SKM-1 treated with dmso at 0.1 percent for 144 hours (cell line): Measurements from ENCODE around the gene GLIS1.

Source experiments
- DNase-seq: peaks from one replicate; lab custom pipeline; 2025; ENCODE audit not compliant: unreplicated experiment; lab: John Stamatoyannopoulos, UW

GLIS1 gene

GRCh38 chr1:53600561-53600960, 138.4 kb downstream of the GLIS1 start:
- DNase-seq, result no peak

DNA sequence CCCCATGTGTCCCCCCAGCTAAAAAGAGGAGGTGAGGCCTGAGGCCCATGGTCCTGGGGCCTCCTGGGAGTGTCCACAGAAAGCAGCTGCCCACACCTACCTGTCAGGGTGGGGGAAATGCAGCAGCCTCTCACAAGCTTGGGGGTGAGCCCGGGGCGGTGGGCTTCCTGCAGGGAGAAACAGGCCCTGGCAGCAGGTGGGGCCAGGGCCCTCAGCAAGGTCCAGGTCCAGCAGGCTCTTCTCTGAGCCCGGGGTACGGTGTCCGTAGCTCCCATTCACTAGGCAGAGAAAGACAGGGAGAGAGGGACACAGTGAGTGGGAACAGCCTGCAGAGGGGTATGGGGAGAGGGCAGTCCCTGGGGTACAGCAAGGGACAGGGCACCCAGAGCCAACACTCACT, 139.0 kb downstream of the GLIS1 start:
- DNase-seq, result no peak

GRCh38 chr1:53599481-53599880, 139.5 kb downstream of the GLIS1 start:
- no peak for DNase-seq

- DNase-seq, result no peak
These were observed 140.0 kb downstream of the GLIS1 start for GRCh38 chr1:53598966-53599365.

DNA sequence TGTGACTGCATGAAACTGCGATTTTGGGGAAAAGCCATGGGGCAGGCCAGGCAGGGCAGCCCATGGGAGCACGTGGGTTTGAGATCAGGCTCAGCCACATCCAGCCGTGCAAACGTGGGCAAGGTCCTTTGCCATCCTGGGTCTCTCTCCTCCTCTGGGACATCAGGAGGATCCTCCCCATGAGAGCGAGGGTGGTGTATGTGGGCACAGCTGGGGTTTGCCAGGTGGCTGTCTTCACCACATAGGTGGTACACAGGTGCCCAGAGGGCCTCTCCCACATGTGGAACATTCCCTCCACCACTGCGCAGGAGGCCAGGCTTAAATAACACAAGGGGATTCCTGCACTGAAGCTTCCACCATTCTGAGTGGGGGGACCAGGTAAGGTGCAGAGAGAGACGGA, 143.1 kb downstream of the GLIS1 start:
- DNase-seq, result no peak

DNA sequence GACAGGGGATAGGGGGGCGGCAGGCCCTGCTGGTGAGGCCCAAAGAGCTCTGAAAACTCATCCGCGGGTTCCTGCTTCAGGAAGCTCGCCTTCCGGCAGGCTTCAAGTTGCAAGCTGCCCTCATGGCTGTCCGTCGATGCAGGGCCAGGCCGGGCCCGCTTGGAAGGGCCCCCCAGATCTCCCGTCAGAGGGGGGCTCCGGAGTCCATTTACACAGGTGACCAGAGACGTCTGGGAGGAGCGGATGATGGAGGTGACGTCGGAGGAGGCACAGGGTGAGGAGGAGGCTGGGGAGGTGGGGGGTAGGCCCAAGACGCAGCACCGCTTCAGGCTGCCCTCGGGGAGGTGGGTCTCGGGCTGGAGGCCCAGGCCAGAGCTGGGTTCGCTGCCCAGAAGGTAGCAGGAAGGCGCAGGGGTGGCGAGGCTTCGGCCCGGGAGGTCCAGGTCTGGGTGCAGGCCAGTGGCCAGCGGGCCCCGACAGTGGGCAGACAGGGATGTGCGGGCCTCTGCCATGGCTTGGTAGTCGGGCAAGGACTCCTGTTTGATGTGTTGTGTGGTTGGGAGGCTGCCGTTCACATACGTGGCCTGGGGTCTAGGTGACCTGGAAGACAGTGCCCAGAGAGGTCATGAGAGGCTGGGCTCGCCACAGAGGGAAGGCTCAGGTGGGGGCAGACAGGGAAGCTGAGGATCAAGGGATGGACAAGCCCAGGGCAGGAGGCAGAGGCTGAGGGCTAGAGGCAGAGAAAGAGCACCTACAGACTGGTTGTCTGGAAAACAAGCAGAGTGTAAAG, 144.4 kb downstream of the GLIS1 start:
- no peak for DNase-seq

DNA sequence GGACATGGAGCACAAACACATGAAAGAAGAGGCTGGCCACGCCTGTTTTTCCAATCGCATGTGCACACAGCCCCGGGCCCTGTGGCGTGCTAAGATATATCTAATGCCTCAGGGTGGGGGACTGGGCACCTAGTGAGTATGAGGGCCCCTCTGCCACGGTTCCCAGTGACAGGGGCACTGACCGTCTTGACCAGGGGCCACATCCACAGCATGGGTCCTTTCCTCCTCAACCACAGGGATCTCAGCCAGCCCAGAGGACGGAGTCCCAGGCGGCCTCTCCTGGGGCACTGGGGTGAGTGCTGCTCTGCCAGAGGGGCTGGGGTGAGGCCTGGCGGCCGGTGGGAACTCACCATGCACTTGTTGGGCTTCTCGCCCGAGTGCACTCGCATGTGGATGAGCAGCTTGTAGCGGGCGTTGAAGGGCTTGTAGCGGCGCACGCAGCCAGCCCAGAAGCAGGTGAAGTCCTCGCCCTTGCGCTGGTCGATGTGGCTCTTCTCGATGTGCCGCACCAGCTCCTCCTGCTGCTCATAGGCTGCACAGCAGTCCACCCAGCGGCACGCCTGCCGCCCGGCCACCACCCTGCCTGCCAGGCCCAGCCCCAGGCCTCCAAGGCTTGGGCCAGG, 145.1 kb downstream of the GLIS1 start:
- no peak for DNase-seq

DNA sequence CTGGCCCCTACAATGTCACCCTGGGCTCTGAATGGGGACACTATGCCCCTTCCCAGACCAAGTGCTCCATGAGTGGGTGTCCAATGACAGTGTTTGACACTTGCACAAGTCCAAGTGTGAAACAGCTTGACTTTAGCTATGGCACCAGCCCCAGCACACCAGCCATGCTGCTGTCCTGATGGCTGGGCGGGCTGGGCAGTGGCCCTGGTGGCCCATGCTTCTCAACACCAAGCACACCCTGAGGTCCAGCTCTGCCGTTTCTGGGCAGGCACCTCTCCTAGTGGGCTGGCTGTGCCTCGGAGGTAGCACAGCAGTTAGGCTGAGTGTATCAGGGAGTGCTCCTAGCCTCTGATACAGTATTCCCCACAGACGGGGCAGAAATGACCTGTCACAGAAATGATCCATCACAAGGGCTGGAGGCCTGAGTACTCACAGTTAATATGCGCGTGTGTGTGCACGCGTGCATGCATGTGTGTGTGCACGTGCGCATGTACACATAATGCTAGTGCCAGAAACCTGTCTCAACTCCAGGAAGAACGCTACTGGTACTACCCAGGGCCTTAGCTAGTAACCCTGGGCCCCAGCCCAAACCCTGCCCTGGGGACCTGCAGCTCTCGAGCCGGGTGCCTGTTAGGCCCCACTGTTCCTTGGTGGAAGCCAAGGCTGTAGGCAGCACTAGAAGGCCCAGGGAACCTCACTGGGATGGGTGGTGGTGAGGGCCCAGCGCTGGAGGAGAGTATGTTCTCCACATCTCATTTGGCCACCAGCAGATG, 145.8 kb downstream of the GLIS1 start:
- DNase-seq, result no peak

GRCh38 chr1:53592521-53592982, 146.4 kb downstream of the GLIS1 start:
- DNase-seq, result no peak

GRCh38 chr1:53591924-53592323, 147.0 kb downstream of the GLIS1 start:
- no peak for DNase-seq

DNA sequence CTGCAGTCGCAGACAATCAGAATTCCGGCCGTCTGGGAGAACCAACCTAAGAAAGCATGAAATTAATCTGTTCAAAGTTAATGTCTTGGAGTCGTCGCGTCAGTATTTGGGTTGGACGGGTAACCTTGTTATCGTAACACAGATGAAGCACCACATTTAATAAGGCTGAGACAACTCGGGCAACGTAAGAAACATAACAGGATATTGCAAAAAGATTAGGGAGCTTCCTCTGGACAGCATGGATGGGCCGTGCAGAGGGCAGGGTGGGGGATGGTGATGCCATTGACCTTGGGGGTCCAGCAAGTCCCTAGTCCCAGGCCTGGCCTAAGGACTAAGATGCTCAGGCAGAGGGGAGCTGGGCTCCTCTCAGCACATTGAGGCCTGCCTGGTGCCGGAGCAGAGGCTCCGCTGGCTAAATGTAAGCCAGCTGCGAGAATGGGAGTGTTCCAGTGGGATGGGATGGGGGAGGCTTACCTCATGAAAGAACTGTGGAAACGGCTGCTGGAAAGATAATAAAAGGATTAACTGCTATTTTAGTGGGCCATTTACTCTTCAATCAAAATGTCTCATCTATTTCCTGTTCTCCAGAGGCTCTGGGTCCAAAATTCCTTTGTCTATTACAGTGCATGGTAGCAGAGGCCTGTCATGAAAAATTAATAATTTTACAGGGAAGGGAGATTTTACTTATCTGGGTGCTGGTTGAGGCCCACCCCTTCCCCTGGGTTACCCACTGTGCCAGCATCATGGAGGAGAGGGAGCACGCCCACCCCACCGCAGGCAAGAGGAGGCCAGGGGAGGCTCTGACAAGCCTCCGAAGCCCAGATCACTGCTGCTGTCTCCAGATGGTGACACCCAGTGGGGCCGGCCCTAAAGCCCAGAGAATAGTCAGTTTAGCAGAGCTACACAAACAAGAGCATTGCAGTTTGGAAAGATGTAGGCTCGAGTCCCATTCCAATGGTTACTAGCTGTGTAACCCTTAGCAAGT, 148.1 kb downstream of the GLIS1 start:
- DNase-seq, result no peak

GRCh38 chr1:53590104-53590503, 148.9 kb downstream of the GLIS1 start:
- DNase-seq, result no peak

DNA sequence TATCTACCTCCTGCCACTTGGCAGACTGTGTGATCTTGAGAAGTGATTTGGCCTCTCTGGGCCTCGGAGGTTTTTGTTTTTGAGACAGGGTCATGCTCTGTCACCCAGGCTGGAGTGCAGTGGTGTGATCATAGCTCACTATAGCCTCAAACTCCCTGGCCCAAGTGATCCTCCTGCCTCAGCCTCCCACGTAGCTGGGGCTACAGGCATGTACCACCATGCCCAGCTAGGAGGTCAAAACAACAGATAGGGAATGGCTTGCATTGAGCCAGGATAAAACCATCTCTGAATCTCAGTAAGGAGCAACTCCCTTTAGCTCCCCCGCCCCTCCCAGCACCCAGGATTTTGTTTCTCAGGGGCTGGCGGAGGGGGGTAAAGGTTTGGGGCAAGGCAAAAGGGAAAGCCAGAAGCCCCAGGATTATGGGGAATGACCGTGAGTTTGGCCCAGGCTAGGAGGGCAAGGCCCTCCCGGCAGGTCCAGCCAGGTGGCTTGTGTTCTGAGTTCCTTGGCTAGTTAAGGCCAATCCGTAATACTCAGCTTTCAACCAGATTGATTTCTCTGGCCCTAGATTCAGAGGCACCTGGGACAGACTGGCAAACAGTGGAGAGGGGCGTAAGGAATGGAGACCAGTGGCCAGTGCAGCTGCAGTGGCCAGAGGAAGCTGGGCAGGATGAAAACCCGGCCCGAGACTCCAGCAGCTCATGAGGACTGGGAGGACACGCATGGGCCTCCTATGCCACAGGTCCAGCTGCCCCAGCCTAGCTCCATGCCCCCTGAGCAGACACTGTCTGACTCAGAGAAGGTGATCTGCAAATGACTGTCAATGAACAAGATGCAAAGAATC, 149.7 kb downstream of the GLIS1 start:
- no peak for DNase-seq

GRCh38 chr1:53588053-53588779, 150.7 kb downstream of the GLIS1 start:
- no peak for DNase-seq

DNA sequence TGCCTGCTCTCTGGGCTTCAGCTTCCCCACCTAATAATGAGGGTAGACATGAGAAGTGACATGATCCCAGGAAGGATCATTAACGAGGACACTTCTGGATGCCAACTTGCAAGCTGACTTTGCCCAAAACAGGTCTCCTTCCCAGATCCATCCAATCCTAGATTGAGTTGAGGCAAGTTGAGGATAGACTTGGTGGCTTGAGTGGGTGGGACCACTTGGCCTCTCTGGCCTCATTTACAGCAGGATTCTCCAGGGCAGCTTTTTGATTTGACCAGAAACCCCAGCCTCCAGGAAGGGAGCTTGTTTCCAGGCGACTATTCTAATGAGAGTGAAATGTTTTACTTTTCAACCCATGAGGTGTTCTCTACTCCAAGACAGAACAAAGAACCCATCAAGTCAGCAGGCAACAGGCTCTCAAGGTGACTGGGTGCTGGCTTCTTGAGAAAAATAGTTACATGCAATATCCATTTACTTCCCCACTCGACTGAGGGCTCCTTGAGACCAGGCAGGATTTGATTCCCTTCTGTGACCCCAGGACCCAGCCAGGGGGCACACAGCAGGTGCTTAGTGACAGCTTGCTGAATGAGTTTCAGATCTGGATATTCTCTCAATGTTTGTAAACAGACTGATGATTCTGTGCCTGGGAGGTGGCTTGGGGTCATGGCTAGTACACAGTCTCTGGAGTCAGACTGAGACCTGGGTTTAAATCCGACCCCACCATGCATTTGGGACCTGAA, 151.5 kb downstream of the GLIS1 start:
- no peak for DNase-seq

DNA sequence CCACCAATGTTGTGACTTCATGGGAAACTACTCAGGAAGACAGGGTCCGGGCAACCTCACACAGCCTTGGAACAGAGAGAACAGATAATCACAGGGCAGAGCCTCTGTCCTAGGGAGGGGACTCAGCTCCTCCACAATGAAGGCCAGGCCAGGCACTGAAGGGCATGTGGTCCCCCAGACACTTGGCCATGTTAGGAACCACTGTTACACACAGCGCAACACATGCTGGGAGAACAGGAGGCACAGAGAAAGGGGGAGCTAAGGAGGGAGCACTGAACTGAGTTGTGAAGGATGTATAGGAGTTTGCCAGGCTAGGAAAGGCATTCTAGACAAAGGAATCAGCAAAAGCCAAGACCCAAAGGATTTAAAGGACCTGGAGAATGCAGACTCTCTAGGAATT, 152.2 kb downstream of the GLIS1 start:
- DNase-seq, result no peak

GRCh38 chr1:53585565-53585964, 153.4 kb downstream of the GLIS1 start:
- no peak for DNase-seq

GRCh38 chr1:53585129-53585528, 153.8 kb downstream of the GLIS1 start:
- DNase-seq, result no peak

GRCh38 chr1:53584777-53585107, 154.2 kb downstream of the GLIS1 start:
- DNase-seq, result no peak
